H7 (cell line): ENCODE measurements around the gene CDH15. TPM values are rescaled to one million over a fixed set of nuclear protein-coding genes. Genes with fewer than 3 reads are reported as not detected.

Experiments used
- DNase-seq: peaks from one replicate; pipeline ENCODE4 v3.0.0; 2012
- H3K27me3 ChIP-seq: 2 replicates; pipeline ENCODE4 v1.6.0; 2011; ENCODE audit warnings: mild to moderate bottlenecking, low read length; ENCODE audit not compliant: control insufficient read depth, insufficient read depth
- H3K36me3 ChIP-seq: replicated peaks from 2 replicates; pipeline ENCODE4 v1.5.1; 2011; ENCODE audit warnings: low read length; ENCODE audit not compliant: control insufficient read depth, insufficient read depth
- H3K4me3 ChIP-seq: 2 replicates; pipeline ENCODE4 v1.5.1; 2011; ENCODE audit warnings: low read depth, mild to moderate bottlenecking, control low read depth, low read length, moderate library complexity; ENCODE audit not compliant: insufficient read depth
- total RNA-seq: library from RNA; depleted of rRNA; stranded (reverse); fragments of >200 nt; shearing (Covaris generic); gene quantifications from 2 replicates; pipeline ENCODE4 v1.2.3, GENCODE V29; 2014

CDH15 gene
- total RNA-seq, 1 experiment from 2014 or later = 0.10 TPM

GRCh38 chr16:89200124-89200849 lies 28.7 kb downstream of the CDH15 start, which contains the start of gene SLC22A31:
Gene SLC22A31 (minus strand): TSS chr16:89200537. CDS start chr16:89200501, 36 bp downstream.
- Histone ChIP-seq H3K4me3 (peak within 1 kb of the TSS; percentile 52), H3K27me3 (peaks cover 43% of the 10 kb centered on the region), H3K36me3 (no peaks in the 10 kb centered on the region)
- DNase-seq = peak; percentile 85

- Histone ChIP-seq H3K36me3 (no peaks in the 10 kb centered on the region), H3K4me3 (peak overlapping the region; percentile 52; the same call in 1 of the 2 replicates), H3K27me3 (peaks cover 43% of the 10 kb centered on the region)
- DNase-seq = peak; percentile 86
Measured at GRCh38 chr16:89200850-89201411, 29.4 kb downstream of the CDH15 start.

GRCh38 chr16:89201439-89202377 lies 30.2 kb downstream of the CDH15 start:
- Histone ChIP-seq H3K27me3 (peaks cover 43% of the 10 kb centered on the region), H3K4me3 (peak overlapping the region; percentile 52), H3K36me3 (no peaks in the 10 kb centered on the region)
- peak; percentile 100 for DNase-seq

- peaks cover 43% of the 10 kb centered on the region for H3K27me3 ChIP-seq
- DNase-seq = peak; percentile 72
Measured at GRCh38 chr16:89202422-89203215, 31.1 kb downstream of the CDH15 start.

GRCh38 chr16:89207993-89208392 lies 36.4 kb downstream of the CDH15 start:
- Histone ChIP-seq H3K4me3 (no peak overlapping the region), H3K27me3 (peaks cover 12% of the 10 kb centered on the region), H3K36me3 (no peaks in the 10 kb centered on the region)
- no peak for DNase-seq

More at GRCh38 chr16:89202422-89203215, 31.1 kb downstream of the CDH15 start:
- H3K36me3 ChIP-seq = no peaks in the 10 kb centered on the region
- peak overlapping the region; percentile 30; the same call in 1 of the 2 replicates for H3K4me3 ChIP-seq

- Histone ChIP-seq H3K27me3 (peaks cover 2% of the 10 kb centered on the region; the same call in 1 of the 2 replicates), H3K36me3 (no peaks in the 10 kb centered on the region), H3K4me3 (no peak overlapping the region)
- DNase-seq = no peak
Measured at GRCh38 chr16:89209522-89210044, 38.0 kb downstream of the CDH15 start.

- Histone ChIP-seq H3K4me3 (no peak overlapping the region), H3K36me3 (no peaks in the 10 kb centered on the region), H3K27me3 (no peaks in the 10 kb centered on the region; the same call in 1 of the 2 replicates)
- DNase-seq = no peak
Measured at GRCh38 chr16:89210165-89210903, 38.8 kb downstream of the CDH15 start.

- Histone ChIP-seq H3K36me3 (no peaks in the 10 kb centered on the region), H3K27me3 (no peaks in the 10 kb centered on the region; the same call in 1 of the 2 replicates), H3K4me3 (no peak overlapping the region)
- DNase-seq = no peak
Measured at GRCh38 chr16:89210904-89211515, 39.5 kb downstream of the CDH15 start.

GRCh38 chr16:89216315-89217137 lies 45.0 kb downstream of the CDH15 start:
- Histone ChIP-seq H3K36me3 (no peaks in the 10 kb centered on the region; the same call in 1 of the 2 replicates), H3K4me3 (peak overlapping the region; percentile 91), H3K27me3 (no peaks in the 10 kb centered on the region)
- DNase-seq = peak; percentile 91

GRCh38 chr16:89217138-89217387 lies 45.5 kb downstream of the CDH15 start:
- no peaks in the 10 kb centered on the region for H3K27me3 ChIP-seq
- H3K36me3 ChIP-seq = no peaks in the 10 kb centered on the region; the same call in 1 of the 2 replicates
- DNase-seq = no peak
- peak overlapping the region; percentile 91 for H3K4me3 ChIP-seq

- H3K4me3 ChIP-seq = peak within 1 kb of the TSS; percentile 91
- no peaks in the 10 kb centered on the region; the same call in 1 of the 2 replicates for H3K36me3 ChIP-seq
- peak; percentile 97 for DNase-seq
- H3K27me3 ChIP-seq = no peaks in the 10 kb centered on the region
Measured at GRCh38 chr16:89217388-89218191, 46.0 kb downstream of the CDH15 start, which contains the start of gene ZNF778. Gene ZNF778 (plus strand): TSS chr16:89217703. CDS start chr16:89221128, 3,425 bp downstream.
